ENCODE data around the gene LSG1.
"Not testable (repeated sequence)": the region's sequence is repeated elsewhere in the genome, so short reads cannot be mapped to it uniquely, and the experiment has no call there.

LSG1 gene

DNA sequence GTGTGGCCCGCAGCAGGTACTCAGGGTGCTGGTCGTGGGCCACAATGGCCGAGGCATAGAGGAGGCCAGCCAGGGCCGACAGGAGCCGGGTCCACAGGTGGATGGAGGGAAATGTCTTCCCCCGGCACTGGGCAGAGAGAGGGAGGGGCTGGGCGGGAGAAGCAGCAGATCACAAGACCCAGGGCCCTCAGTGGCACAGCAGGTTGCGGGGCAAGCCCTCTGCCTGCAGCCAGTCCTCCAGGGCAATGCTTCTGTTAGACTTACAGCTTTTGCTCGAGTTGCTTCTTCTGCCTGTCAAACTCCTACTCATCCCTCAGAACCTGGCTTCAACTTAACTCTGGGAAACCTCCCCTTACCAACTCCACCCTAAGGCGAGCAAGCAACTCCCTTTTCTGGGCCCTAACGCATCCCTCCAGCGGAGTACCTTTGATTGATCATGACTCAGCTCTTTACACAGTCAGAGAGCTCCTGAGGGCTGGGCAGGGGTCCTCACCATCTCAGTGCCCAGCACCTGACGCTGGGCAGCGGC, 54.8 kb downstream of the LSG1 start:
- no peak for DNase-seq

DNA sequence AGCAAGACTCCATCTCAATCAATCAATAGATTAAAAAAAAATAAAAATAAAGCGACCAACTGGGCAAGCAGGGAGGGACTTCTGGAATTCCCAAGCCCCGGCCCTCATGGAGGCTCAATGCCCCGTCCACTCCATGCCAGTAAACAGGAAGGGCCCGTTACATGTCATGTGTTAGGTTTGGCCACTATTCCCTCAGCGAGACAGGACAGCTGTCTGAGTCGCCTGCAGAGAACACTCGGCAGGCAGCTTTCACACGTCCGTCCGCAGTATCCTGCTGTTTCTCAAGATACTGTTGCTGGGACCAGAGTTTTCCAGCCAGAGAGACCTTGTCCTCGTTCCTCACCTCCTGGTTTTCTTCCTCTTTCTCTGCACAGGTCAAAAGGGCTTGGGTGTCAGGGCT, 56.8 kb downstream of the LSG1 start:
- DNase-seq = no peak

DNA sequence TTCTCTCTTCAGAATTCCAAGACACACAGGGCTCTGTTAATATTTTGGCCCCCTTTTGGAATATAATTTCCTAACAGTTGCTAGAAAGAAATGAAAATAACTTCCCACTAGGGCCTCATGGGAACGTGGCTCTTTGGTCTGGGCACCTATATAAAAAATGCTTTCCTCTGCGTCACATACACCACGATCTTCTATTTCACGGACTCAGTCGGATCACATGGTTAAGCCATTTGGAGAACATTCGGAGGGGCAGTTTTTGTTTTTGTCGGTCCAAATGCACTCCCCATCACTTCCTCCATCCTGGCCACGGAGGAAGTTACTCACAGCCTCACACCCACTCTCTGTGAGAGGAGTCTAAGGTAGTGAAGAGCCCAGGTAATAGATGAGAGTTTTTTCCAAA, 59.8 kb downstream of the LSG1 start:
- peak; percentile 23 for DNase-seq

DNA sequence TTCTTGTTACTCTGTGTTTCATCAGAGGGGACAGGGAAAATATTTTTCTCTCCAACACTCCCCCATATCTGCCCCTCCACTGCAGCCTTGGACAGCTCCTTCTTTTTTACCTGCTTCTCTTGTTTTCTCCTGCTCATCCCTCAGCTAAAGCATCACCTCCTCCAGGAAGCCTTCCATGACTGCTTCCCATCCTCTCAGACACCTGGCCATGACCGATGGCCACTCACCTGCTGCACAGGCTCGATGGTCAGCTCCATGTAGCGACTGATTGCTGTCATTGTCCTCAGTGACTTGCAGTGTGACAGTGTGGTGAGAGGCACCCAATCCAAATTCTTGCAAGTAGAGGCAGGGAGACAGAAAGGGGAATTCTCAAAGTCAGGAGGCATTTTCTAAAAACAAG, 61.3 kb downstream of the LSG1 start:
- no peak for DNase-seq

DNA sequence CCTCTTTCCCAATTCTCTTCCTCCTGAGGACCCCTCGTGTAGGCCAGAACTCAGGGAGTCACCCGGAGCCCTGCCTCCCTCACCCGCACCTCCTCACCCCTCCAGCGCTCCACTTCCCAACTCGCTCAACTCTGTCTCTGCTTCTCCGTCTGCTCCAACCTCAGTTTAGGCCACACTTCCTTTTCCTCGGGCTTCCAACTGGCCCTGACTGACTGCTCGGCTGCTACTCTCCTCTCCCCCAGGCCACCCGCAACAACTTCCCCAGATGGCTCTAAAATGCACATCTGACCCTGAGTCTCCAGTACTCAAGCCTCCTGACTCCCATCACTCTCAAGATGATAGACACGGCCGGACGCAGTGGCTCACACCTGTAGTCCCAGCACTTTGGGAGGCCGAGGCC, 62.4 kb downstream of the LSG1 start:
- no peak for DNase-seq

DNA sequence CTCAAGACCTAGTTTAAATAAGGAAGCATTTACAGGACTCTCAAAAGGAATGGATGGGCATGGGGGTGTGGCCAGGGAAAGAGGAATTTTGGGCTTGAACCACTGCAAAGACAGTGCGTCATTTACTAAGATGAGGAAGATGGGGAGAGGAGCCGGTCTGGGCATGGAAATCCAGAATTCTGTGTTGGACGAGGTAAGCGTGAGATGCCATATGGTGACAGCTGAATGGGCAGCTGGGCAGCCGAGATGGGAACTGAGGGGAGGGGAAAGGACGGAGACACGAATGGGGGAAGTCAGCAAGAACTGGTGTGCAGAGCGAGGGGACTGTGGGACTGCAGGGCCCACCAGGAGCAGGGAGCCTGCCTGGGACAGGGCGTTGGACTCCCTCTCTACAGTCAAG, 63.0 kb downstream of the LSG1 start:
- no peak for DNase-seq

DNA sequence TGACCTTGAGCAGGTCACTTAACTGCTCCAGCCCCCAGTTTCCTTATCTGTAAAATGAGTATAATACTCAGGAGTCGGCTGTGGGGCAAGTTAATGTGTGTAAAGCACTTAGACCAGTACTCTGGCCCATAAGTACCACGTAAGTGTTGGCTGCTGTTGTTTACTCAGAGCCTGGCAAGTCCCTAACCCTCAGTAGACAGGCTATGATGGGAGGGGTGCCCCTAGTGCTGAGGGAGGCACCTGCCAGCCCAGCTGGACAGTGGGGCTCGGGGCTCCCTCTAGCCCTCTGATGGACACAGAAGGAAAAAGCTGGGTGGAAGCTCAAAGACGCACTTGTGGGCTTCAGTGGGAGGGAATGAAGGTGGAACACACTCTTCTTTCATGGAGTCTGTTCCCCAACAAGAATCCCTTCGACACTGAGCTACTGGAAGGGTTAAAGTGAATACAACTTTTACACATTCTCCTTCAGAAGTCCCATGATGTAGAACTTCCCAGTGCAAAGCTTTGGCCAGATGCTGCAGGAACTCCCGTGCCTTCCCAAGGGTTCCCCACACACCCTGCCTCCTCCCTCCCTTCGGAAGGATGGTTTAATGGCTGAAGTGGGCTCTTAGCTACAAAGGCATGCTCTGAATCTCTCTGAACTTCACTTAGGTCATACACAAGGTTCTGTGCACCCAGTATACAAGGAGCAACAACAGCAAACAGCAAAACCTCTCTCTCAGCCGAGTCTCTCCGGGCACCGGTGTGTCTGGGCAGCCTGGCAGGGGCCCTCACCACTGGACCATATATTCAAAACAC, 64.2 kb downstream of the LSG1 start:
- DNase-seq = no peak

DNA sequence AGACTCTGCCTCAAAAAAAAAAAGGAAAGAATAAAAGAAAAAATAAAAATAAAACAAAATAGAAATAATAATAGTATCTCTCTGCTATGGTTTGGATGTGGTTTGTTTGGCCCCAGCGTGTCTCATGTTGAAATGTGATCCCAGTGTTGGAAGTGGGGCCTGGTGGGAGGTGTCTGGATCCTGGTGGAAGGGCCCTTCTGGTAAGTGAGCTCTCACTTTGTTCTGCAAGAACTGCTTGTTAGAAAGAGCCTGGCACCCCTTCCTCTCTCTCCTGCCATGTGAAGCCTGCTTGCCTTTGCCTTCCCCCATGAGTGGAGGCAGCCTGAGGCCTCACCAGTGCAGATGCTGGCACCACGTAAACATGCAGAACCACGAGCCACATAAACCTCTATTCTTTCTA, 65.0 kb downstream of the LSG1 start:
- no peak for DNase-seq

DNA sequence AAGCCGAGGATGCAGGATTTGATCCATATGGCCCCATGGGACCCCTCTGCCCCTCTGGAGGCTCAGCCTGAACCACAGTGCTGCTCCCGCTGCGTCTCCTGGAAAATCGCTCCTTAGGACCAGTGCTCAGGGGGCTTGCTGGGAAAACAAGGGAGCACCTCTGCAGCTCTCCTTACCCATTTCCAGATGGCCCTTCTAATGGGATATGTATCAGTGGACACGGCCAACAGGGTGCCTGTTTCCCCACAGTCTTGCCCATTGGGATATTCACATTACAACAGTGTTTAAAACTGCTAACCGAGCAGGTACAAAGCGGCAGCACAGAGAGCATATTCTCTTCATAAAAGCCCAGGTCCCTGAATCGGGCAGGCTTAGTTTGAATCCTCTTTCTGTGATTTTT, 65.8 kb downstream of the LSG1 start:
- no peak for DNase-seq

DNA sequence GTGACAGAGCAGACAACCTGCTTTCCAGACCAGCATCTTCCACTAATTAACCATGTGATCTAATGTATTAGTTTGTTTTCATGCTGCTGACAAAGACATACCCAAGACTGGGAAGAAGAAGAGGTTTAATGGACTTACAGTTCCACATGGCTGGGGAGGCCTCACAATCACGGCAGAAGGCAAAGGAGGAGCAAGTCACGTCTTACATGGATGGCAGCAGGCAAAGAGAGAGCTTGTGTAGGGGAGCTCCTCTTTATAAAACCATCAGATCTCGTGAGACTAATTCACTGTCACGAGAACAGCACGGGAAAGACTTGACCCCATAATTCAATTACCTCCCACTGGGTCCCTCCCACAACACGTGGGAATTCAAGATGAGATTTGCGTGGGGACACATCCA, 66.7 kb downstream of the LSG1 start:
- DNase-seq = not testable (repeated sequence)

DNA sequence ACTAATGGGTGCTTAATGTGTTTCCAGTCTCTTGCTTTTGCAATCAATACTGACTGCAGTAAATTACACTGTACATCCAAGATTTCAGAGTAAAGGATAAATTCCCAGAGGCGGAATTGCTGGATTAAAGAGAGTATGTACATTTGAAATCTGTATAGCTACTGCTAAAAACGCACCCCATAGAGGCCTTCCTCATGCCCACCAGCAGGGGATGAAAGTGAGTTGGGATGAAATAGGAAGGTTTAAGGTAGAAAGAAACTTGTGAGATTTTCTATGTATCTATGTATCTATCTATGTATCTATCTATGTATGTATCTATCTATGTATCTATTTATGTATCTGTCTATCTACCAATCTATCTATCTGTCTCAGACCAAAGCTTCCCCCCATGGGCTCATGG, 67.2 kb downstream of the LSG1 start:
- DNase-seq = no peak

DNA sequence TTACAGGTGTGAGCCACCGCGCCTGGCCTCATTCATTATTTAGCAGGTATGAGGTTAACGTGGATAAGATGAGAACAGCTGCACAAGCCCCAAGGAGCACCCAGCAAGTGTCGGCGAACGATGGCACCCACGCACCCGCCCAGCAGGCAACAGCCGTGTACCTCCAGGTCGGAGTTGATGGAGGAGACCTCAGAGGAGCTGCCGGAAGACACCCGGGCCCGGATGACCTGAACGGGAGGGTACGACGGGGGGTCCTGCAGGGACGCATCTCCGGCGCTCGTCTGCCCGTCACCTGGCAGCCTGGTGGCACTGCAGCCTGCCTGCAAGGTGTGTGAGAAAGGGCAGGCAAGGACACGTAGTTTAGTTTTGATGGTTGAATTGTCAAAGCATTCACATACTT, 67.9 kb downstream of the LSG1 start:
- no peak for DNase-seq

DNA sequence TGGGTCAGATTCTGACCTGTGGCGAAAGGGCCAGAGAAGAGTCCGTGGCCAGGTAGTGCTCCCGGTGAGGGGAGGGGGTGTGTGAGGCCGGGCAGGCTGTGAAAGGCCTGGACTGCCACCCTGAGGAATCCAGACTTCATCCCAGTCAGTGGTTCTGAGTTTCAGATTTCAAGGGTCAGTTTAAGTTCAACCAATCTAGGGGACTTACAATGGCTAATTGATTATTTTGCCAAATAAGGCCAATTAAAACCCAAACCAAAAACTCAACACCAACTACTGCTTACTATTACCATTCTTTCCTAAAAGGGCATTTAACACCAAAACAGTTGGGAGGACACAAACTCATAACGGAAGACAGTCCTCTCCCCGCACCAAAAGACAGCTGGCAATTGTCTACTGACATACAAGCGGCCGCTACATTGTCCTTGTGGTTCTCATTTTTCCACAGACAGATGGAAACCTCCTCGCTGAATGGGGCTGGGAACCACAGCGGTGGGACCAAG, 69.3 kb downstream of the LSG1 start:
- DNase-seq = no peak

DNA sequence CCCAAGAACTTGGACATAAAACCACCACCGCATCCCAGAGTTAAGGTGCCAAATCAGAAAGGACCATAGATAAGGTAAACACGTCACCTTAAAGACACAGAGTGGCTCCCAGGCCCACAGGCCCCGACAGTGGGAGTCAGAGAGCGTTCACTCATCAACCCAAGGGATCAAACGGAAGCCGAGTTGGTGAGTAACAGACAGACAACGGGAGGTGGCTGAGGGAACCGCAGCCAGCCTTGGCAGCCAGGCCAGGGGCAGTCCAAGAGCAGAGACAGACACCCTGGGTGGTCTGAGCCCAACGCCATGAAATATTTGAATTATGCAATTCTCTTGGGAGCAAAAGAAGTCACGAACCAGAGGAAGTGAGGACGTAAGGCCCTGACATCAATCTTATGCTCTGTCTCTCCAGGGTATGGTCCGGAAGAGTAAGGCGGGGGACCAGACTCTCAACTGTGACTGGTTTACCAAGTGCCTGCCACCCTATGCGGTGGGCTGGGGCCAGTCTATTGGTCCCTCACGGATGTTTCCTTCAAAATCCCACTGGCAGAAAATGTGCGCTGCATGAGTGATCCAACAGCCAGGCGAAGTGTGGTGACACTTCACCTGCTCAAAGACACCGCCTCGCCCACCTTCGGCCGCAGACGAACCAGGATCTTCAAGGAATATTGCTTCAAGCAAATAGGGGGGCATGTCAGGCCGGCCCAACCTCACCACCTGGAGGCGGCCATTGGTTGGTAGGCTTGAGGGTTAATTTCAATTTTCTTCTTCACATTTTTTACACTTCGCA, 73.0 kb downstream of the LSG1 start:
- no peak for DNase-seq

DNA sequence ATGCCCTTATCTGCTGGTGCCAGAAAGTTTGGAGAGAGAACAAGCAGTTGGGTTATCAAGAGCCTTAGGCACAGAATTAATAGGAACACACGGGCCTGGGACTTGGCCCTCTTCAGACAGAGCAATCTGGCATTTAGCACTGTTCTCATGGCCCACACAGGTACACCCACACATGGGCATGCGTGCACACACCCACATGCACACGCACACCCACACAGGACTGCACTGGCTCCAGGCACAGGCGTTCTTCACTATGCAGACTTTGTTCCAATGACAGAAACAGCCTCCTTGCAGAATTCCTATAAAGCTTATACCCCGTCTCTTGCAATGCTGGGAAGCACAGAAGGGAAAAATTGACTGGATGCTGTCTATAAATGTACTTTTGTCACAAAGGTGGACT, 75.1 kb downstream of the LSG1 start:
- no peak for DNase-seq

DNA sequence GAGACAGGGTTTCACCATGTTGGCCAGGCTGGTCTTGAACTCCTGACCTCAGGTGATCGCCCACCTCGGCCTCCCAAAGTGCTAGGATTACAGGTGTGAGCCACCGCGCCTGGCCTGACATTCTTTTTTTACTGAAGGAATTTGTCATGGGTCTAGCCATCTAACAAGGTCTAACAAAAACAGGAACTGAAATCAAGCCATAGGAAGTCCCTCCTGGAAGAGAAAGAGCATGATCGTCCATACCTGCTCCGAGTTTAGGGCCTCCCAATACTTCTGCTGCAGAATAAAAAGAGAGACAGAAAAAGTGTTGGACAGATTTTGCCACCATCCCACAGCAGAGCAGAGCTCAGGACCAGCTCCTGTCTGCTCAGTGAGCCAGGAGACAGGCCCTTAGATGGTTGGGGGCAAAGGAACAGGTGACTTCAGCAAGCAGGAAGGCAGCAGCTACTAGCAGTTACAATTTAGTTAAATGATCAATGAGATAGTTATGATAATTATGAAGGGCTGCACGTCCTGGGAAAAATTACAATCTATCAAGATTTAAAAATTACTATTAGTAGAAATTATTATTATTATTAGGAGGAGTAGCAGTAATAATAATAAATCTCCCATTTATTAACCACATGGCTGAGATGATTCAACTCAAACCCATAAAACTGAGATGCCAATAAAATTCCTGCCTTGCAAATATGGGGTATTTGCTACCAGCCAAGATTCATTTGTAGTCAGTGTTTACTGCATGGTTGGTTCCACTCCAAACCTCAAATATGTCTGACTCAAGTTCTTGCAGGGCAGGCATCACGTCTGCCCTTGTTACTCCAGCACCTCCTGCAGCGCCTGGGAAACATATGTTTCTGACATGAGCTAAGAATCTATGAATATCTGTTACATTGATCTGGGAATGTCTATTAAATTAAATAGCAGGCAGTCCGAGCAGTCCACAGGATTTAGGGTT, 78.9 kb downstream of the LSG1 start:
- DNase-seq = peak; percentile 44
